ENCODE data around the gene AGER. TPM values are rescaled to one million over a fixed set of nuclear protein-coding genes. Genes with fewer than 3 reads are reported as not detected.

AGER gene
- total and polyA plus RNA-seq, 9 of the 15 experiments (the other 6 are each of a cell fraction or from before 2014, with no cell fraction given): 1.2 to 11.5 (median 4.1) TPM

DNA sequence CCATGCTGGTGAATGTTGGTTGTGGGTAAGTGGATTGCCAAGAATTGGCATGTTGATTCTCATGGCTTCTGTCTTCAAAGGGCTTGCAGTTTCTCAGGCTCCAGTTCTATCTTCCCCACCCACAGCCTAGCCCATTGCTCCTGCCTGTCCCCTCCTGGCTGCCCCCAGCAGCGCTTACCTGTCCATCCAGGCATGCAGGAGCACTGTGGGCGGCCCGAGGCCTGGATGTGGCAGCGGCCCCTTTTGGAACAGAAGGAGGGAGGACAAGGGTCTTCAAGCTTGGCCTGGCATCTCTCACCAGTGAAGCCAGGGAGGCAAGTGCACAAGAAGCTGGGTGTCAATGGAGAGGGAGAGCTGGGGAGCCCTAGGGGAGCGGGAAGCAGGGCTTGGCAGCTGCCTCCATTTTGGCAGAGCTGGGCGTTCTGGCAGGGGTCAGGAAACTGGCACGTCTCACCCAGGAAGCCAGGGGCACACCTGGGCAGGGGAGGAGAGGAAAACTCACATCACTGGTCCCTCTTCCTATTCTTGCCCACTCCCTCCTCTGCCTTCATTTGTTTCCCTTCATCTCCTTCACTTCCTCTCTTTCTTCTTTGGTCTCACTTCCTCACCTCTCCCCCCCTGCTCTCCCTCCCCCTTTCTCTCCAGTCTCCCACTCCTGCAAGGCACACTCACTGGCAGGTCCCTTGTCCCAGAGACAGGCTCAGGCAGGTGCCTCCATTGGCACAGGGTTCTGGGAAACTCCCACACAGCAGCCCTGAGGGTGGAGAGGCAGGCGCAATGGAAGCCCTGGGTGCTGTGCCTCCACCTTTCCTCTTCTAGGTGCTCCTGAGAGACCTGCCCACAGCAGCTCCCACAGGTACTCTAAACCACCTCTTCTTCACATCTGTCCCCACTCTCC lies 38.5 kb upstream of the AGER start:
- Histone ChIP-seq H3K36me3 (ENCODE audit: control insufficient read depth, insufficient read depth, low read length) (no peaks in the 10 kb centered on the region), H3K27ac (ENCODE audit: extremely low read depth, low read depth, low read length) (no peak overlapping the region), H3K4me2 (ENCODE audit: insufficient read depth, low read length) (no peak overlapping the region), H3K4me1 (replicated peaks in 1 of 2; ENCODE audit: control insufficient read depth in 2 of 2, insufficient read depth in 2 of 2, low read length in 2 of 2) (peaks cover 0 to 9% of the 10 kb centered on the region in 2 experiments; a peak in 4 of 5 replicates), H3K9me1 (ENCODE audit: control insufficient read depth, insufficient read depth, low read length) (no peaks in the 10 kb centered on the region), H4K20me1 (replicated peaks; ENCODE audit: control insufficient read depth, insufficient read depth, low read length) (no peaks in the 10 kb centered on the region; the same call in none of the 2 replicates), H3K4me3 (no peak overlapping the region), H3K9me3 (replicated peaks; ENCODE audit: control insufficient read depth, insufficient read depth, low read depth, low read length) (no peaks in the 10 kb centered on the region), H3K79me2 (ENCODE audit: control insufficient read depth, insufficient read depth, low read length) (no peaks in the 10 kb centered on the region), H2AFZ (ENCODE audit: low read depth, low read length) (no peak overlapping the region), H3K27me3 (ENCODE audit: control insufficient read depth in 2 of 2, insufficient read depth in 2 of 2, low read length in 2 of 2) (peaks cover 28 to 59% of the 10 kb centered on the region in 2 experiments; a peak in 4 of 5 replicates), H3K9ac (ENCODE audit: insufficient read depth in 1 of 2, low read depth in 2 of 2, low read length in 2 of 2) (peak overlapping the region in 1 of 2 experiments; percentile 47; a peak in 1 of 4 replicates)
- TF ChIP-seq ZNF3 (CRISPR knock-in tag; IDR thresholded peaks at IDR 0.05) (no peak), ZC3H11A (IDR thresholded peaks at IDR 0.05; ENCODE audit: low read depth, low read length) (no peak), SMARCA5 (IDR thresholded peaks at IDR 0.05) (no peak), CEBPG (CRISPR knock-in tag; IDR thresholded peaks at IDR 0.05) (no peak), CEBPG (tag; conservative IDR thresholded peaks at IDR 0.05 in 1 of 2, IDR thresholded peaks at IDR 0.05 in 1 of 2) (no peak), SPI1 (IDR thresholded peaks at IDR 0.05; ENCODE audit: borderline replicate concordance, low read depth, low read length) (peak; percentile 49; the same call in 1 of the 2 replicates), XRCC4 (IDR thresholded peaks at IDR 0.05; ENCODE audit: extremely low read depth, insufficient read depth, insufficient read length) (no peak), HNRNPLL (IDR thresholded peaks at IDR 0.05; ENCODE audit: low read depth, low read length, poor library complexity, severe bottlenecking) (peak; percentile 9)
- TF ChIP-seq, protein P1, sequence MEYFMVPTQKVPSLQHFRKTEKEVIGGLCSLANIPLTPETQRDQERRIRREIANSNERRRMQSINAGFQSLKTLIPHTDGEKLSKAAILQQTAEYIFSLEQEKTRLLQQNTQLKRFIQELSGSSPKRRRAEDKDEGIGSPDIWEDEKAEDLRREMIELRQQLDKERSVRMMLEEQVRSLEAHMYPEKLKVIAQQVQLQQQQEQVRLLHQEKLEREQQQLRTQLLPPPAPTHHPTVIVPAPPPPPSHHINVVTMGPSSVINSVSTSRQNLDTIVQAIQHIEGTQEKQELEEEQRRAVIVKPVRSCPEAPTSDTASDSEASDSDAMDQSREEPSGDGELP (CRISPR knock-in tag; IDR thresholded peaks at IDR 0.05; ENCODE audit: borderline replicate concordance): no peak
- CTCF ChIA-PET (ENCODE audit: low intra/inter-chr PET ratio): no interaction called here
- intact Hi-C loops (cut with micrococcal nuclease): no loop called here
- DNase-seq (ENCODE audit: extremely low read depth in 1 of 4, low spot score in 3 of 4) (no peak), ATAC-seq (no peak), FAIRE-seq (no peak)
- 3% methylated on average over 8 of the region's 8 CpGs for WGBS (ENCODE audit: insufficient coverage, low coverage, missing lambda C conversion rate)
- in situ Hi-C loops (cut with MboI): no loop called here
- POLR2A ChIA-PET: interaction anchor here (0.6 to 0.8 kb wide), 2 partner anchors 92 to 133 kb away, joined by 3 read pairs; no protein-coding TSS in a partner anchor
- no TSS peak for BruUV-seq (replicated peaks)
